Astrocyte of the cerebellum (primary cell): ENCODE results near the gene NEK1.
"Not testable (repeated sequence)": the region's sequence is repeated elsewhere in the genome, so short reads cannot be mapped to it uniquely, and the experiment has no call there.

Experiments used
- DNase-seq: peaks from one replicate; pipeline ENCODE4 v3.0.0-alpha.2; 2011; ENCODE audit warnings: low read depth
- H3K4me3 ChIP-seq: 2 replicates; pipeline ENCODE4 v1.5.1; 2011; ENCODE audit warnings: mild to moderate bottlenecking, low read depth, low read length, moderate library complexity
- in situ Hi-C: cut with HindIII; loops from 2 replicates; pipeline ENCODE4 v1.10.0; 2017; ENCODE audit warnings: low sequenced_read_pairs
- TF ChIP-seq, protein P1 (sequence below): IDR thresholded peaks from 2 replicates; pipeline ENCODE4 v1.5.1; 2012; ENCODE audit warnings: low read length, low read depth, moderate library complexity, mild to moderate bottlenecking; ENCODE audit errors: missing control alignments

Gene NEK1

GRCh38 chr4:169485791-169486742 is 126.3 kb downstream of the NEK1 start:
- no peak overlapping the region for H3K4me3 ChIP-seq
- TF ChIP-seq, protein P1, sequence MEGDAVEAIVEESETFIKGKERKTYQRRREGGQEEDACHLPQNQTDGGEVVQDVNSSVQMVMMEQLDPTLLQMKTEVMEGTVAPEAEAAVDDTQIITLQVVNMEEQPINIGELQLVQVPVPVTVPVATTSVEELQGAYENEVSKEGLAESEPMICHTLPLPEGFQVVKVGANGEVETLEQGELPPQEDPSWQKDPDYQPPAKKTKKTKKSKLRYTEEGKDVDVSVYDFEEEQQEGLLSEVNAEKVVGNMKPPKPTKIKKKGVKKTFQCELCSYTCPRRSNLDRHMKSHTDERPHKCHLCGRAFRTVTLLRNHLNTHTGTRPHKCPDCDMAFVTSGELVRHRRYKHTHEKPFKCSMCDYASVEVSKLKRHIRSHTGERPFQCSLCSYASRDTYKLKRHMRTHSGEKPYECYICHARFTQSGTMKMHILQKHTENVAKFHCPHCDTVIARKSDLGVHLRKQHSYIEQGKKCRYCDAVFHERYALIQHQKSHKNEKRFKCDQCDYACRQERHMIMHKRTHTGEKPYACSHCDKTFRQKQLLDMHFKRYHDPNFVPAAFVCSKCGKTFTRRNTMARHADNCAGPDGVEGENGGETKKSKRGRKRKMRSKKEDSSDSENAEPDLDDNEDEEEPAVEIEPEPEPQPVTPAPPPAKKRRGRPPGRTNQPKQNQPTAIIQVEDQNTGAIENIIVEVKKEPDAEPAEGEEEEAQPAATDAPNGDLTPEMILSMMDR: peak; percentile 50
- in situ Hi-C loops: loop anchor here (5.0 kb wide), 1 partner anchor 459 kb away; no protein-coding TSS in a partner anchor
- DNase-seq: peak; percentile 63

GRCh38 chr4:169485086-169485485 is 127.3 kb downstream of the NEK1 start:
- H3K4me3 ChIP-seq: no peak overlapping the region
- in situ Hi-C loops: loop anchor here (5.0 kb wide), 1 partner anchor 458 kb away; no protein-coding TSS in a partner anchor
- no peak for DNase-seq
- TF ChIP-seq, protein P1: no peak

GRCh38 chr4:169484485-169484884 is 127.9 kb downstream of the NEK1 start:
- no peak overlapping the region for H3K4me3 ChIP-seq
- in situ Hi-C loops: no loop called here
- peak; percentile 2 for DNase-seq
- TF ChIP-seq, protein P1: peak; percentile 33

GRCh38 chr4:169464080-169464479 is 148.3 kb downstream of the NEK1 start:
- in situ Hi-C loops: no loop called here
- H3K4me3 ChIP-seq: no peak overlapping the region
- no peak for DNase-seq
- TF ChIP-seq, protein P1: no peak

DNA sequence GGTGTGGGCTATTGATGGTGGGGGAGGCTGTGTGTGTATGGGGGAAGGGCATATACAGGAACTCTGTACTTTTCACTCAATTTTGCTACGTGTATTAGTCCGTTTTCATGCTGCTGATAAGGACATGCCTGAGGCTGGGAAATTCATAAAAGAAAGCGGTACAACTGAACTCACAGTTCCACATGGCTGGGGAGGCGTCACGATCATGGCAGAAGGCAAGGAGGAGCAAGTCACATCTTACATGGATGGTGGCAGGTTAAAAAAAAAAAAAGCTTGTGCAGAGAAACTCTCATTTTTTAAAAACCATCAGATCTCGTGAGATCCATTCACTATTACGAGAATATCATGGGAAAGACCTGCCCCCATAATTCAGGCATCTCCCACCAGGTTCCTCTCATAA is 152.3 kb downstream of the NEK1 start:
- H3K4me3 ChIP-seq: no peak overlapping the region
- TF ChIP-seq, protein P1: no peak
- in situ Hi-C loops: no loop called here
- DNase-seq: no peak

- TF ChIP-seq, protein P1: no peak
- no peak overlapping the region for H3K4me3 ChIP-seq
- DNase-seq: no peak
- in situ Hi-C loops: no loop called here
Observed at GRCh38 chr4:169458575-169458974, 153.8 kb downstream of the NEK1 start.

- DNase-seq, H3K4me3 ChIP-seq, in situ Hi-C loops: not testable (repeated sequence)
Observed at GRCh38 chr4:169452644-169453043, 159.7 kb downstream of the NEK1 start.

DNA sequence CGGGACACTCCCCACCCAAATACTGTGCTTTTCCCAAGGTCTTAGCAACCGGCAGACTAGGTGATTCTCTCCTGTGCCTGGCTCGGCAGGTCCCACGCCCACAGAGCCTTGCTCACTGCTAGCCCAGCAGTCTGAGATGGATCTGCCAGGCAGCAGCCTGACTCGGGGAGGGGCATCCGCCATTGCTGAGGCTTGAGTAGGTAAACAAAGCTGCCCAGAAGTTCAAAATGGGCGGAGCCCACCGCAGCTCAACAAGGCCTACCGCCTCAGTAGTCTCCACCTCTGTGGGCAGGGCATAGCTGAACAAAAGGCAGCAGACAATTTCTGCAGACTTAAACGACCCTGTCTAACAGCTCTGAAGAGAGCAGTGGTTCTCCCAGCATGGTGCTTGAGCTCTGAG is 163.4 kb downstream of the NEK1 start:
- in situ Hi-C loops, H3K4me3 ChIP-seq, DNase-seq: not testable (repeated sequence)
